GM12878 (cell line): ENCODE measurements around the gene COPZ2. TPM values are rescaled to one million over a fixed set of nuclear protein-coding genes. Genes with fewer than 3 reads are reported as not detected.

Experiments used
- ATAC-seq: fragments of 200-7000 bp; cut with Tn5 transposase; 3 replicates; pipeline ENCODE4 v1.9.1; 2020; ENCODE audit warnings: mild to moderate bottlenecking, moderate library complexity
- BruUV-seq: library from RNA; stranded (reverse); fragments of 400-500 nt; replicated peaks from 2 replicates; lab custom pipeline; 2021; lab: Mats Ljungman, UMichigan
- CTCF ChIA-PET: fragments of 300-600 bp; sonication (Branson Sonifier 250); formaldehyde crosslinking; extraction: SDS; loops from one replicate; lab custom pipeline; 2021; ENCODE audit warnings: inconsistent platforms; lab: Yijun Ruan, JAX
- POLR2A ChIA-PET: fragments of 350-600 bp; formaldehyde crosslinking; extraction: SDS; loops from one replicate; lab custom pipeline; 2021; ENCODE audit warnings: inconsistent platforms; lab: Charles Lee
- RAD21 ChIA-PET: fragments of 300-600 bp; sonication (Branson Sonifier 250); formaldehyde crosslinking; loops from one replicate; lab custom pipeline; 2023; ENCODE audit warnings: antibody characterized with exemption; ENCODE audit not compliant: unreplicated experiment; lab: Charles Lee
- SMC1A ChIA-PET: fragments of 300-600 bp; sonication (Branson Sonifier 250); formaldehyde crosslinking; loops from one replicate; lab custom pipeline; 2023; ENCODE audit not compliant: unreplicated experiment, uncharacterized antibody; lab: Charles Lee
- DNase-seq: peaks from one replicate; pipeline ENCODE4 v3.0.0-alpha.2; 2011; ENCODE audit warnings: low read depth, low spot score
- FAIRE-seq: peaks from 3 replicates; lab custom pipeline; 2011; peaks lifted over from hg19 to GRCh38; lab: Jason Lieb, UNC
- H2AFZ ChIP-seq: 2 replicates; pipeline ENCODE4 v1.6.0; 2011; ENCODE audit warnings: low read depth, low read length, control low read depth; ENCODE audit not compliant: control insufficient read depth
- H3K27ac ChIP-seq: 2 replicates; pipeline ENCODE4 v1.5.1; 2011; ENCODE audit warnings: control low read depth; ENCODE audit not compliant: control insufficient read depth, insufficient read depth
- H3K27me3 ChIP-seq, 2 experiments: replicated peaks in 1 of 2; 2 replicates each; pipeline versions ENCODE4 v1.6.0 to v1.6.1; 2011; ENCODE audit warnings: low read length in 1 of 2; ENCODE audit not compliant: control insufficient read depth in 2 of 2, insufficient read depth in 2 of 2
- H3K36me3 ChIP-seq, 2 experiments: 2 replicates each; pipeline ENCODE4 v1.5.1; 2011; ENCODE audit warnings: low read length in 1 of 2; ENCODE audit not compliant: control insufficient read depth in 2 of 2, insufficient read depth in 2 of 2
- H3K4me1 ChIP-seq: 2 replicates; pipeline ENCODE4 v1.6.1; 2011; ENCODE audit warnings: mild to moderate bottlenecking, low read length, moderate library complexity, mixed read lengths; ENCODE audit not compliant: control insufficient read depth, insufficient read depth
- H3K4me2 ChIP-seq: 2 replicates; pipeline ENCODE4 v1.6.0; 2011; ENCODE audit warnings: control low read depth; ENCODE audit not compliant: control insufficient read depth, insufficient read depth
- H3K4me3 ChIP-seq: fragments of 200-600 bp; sonication (generic); 2 replicates; pipeline ENCODE4 v1.5.1; 2016
- H3K79me2 ChIP-seq: 2 replicates; pipeline ENCODE4 v1.6.0; 2011; ENCODE audit warnings: low read length; ENCODE audit not compliant: control insufficient read depth, insufficient read depth
- H3K9ac ChIP-seq: 2 replicates; pipeline ENCODE4 v1.8.0; 2011; ENCODE audit warnings: low read length, control low read depth, mixed read lengths; ENCODE audit not compliant: control insufficient read depth, insufficient read depth
- H3K9me3 ChIP-seq: replicated peaks from 3 replicates; pipeline ENCODE4 v1.5.1; 2011; ENCODE audit warnings: mild to moderate bottlenecking, low read length; ENCODE audit not compliant: control insufficient read depth, insufficient read depth
- H4K20me1 ChIP-seq: 2 replicates; pipeline ENCODE4 v1.6.0; 2011; ENCODE audit not compliant: control insufficient read depth, insufficient read depth
- ASH2L ChIP-seq: fragments of 300-600, 200-600 bp; sonication (generic); IDR thresholded peaks from 2 replicates; pipeline ENCODE4 v1.6.1; 2017; ENCODE audit warnings: low read depth, mild to moderate bottlenecking, borderline replicate concordance
- BACH1 ChIP-seq: fragments of 450-650 bp; IDR thresholded peaks from 2 replicates; pipeline ENCODE4 v1.6.1; 2017; ENCODE audit warnings: mild to moderate bottlenecking, borderline replicate concordance
- CBX5 ChIP-seq: sonication (generic); IDR thresholded peaks from 2 replicates; pipeline ENCODE4 v1.6.1; 2016; ENCODE audit warnings: low read depth, moderate library complexity, mild to moderate bottlenecking, inconsistent platforms
- CEBPB ChIP-seq, 2 experiments: fragments of 150-350 bp in 1 of 2; IDR thresholded peaks; 2 replicates each; pipeline ENCODE4 v1.6.1; 2012 to 2014; ENCODE audit warnings: low read depth in 2 of 2, low read length in 2 of 2, borderline replicate concordance in 1 of 2, inconsistent platforms in 1 of 2
- FOS ChIP-seq: IDR thresholded peaks from 3 replicates; pipeline ENCODE4 v1.6.1; 2011; ENCODE audit warnings: borderline replicate concordance; ENCODE audit not compliant: insufficient read length; ENCODE audit errors: extremely low read depth
- KDM1A ChIP-seq: fragments of 200-600 bp; sonication (generic); IDR thresholded peaks from 2 replicates; pipeline ENCODE4 v1.6.1; 2016; ENCODE audit warnings: borderline replicate concordance
- KLF5 ChIP-seq: fragments of 450-650 bp; IDR thresholded peaks from 2 replicates; pipeline ENCODE4 v1.6.1; 2014; ENCODE audit warnings: mild to moderate bottlenecking; ENCODE audit not compliant: partially characterized antibody
- MTA3 ChIP-seq: IDR thresholded peaks from 2 replicates; pipeline ENCODE4 v1.6.1; 2012; ENCODE audit warnings: low read length, inconsistent platforms, borderline replicate concordance
- MYC ChIP-seq: IDR thresholded peaks from 2 replicates; pipeline ENCODE4 v1.6.1; 2011; ENCODE audit warnings: mild to moderate bottlenecking, low read length, moderate library complexity, inconsistent platforms; ENCODE audit not compliant: insufficient read depth, insufficient replicate concordance, insufficient read length, severe bottlenecking
- WGBS: methylation state at CpG from one replicate; pipeline ENCODE4 v1.1.6; 2016; ENCODE audit warnings: low lambda C conversion rate; ENCODE audit not compliant: insufficient replicate concordance, insufficient coverage; ENCODE audit errors: missing lambda C conversion rate; 5-methylcytosine and 5-hydroxymethylcytosine counted together
- in situ Hi-C: fragments of 300-500 bp; cut with MboI; formaldehyde crosslinking; loops from 9 replicates; pipeline ENCODE4 v1.14.3; 2018; ENCODE audit warnings: mixed read lengths
- intact Hi-C: fragments of 100-400 bp; cut with micrococcal nuclease; formaldehyde crosslinking; loops from one replicate; pipeline ENCODE4 v1.14.2; 2022; ENCODE audit not compliant: unreplicated experiment
- polyA plus RNA-seq, 11 experiments: library from polyadenylated mRNA; depleted of rRNA in 4 of 11; unstranded in 6 of 11; stranded (reverse) in 5 of 11; fragments of >200 nt; fragmentation: Nextera tagmentation in 4 of 11; fragmentation: Illumina TruSeq in 1 of 11; extraction: Ambion mirVana in 4 of 11; extraction: Trizol in 1 of 11; gene quantifications; 1 replicate in 1 of 11; 2 replicates in 10 of 11; pipeline versions ENCODE4 v1.2.1 to v1.2.3, GENCODE V29; 2011 to 2016; ENCODE audit warnings: inconsistent platforms in 2 of 11, missing spikeins in 2 of 11, low read depth in 1 of 11
- total RNA-seq, 4 experiments: library from RNA; depleted of rRNA in 3 of 4; stranded (reverse); fragments of >200 nt in 3 of 4; fragmentation: Illumina TruSeq in 1 of 4; extraction: Trizol in 1 of 4; gene quantifications; 2 replicates each; pipeline versions ENCODE4 v1.2.1 to v1.2.3, GENCODE V29; 2013 to 2021
- TF ChIP-seq, protein P1 (sequence below), 3 experiments: IDR thresholded peaks in 2 of 3; conservative IDR thresholded peaks in 1 of 3; 2 replicates each; pipeline ENCODE4 v1.5.1; 2011; ENCODE audit warnings: low read depth in 3 of 3, low read length in 3 of 3, mild to moderate bottlenecking in 3 of 3, control low read depth in 2 of 3, moderate library complexity in 2 of 3, inconsistent platforms in 1 of 3, mixed read lengths in 1 of 3; ENCODE audit not compliant: control insufficient read depth in 2 of 3, insufficient read depth in 1 of 3; ENCODE audit errors: extremely low read depth in 1 of 3

Gene COPZ2
- total and polyA plus RNA-seq, 10 of the 15 experiments (the other 5 are each of a cell fraction or from before 2014, with no cell fraction given) = 0.20 to 4.3 (median 2.6) TPM

DNA sequence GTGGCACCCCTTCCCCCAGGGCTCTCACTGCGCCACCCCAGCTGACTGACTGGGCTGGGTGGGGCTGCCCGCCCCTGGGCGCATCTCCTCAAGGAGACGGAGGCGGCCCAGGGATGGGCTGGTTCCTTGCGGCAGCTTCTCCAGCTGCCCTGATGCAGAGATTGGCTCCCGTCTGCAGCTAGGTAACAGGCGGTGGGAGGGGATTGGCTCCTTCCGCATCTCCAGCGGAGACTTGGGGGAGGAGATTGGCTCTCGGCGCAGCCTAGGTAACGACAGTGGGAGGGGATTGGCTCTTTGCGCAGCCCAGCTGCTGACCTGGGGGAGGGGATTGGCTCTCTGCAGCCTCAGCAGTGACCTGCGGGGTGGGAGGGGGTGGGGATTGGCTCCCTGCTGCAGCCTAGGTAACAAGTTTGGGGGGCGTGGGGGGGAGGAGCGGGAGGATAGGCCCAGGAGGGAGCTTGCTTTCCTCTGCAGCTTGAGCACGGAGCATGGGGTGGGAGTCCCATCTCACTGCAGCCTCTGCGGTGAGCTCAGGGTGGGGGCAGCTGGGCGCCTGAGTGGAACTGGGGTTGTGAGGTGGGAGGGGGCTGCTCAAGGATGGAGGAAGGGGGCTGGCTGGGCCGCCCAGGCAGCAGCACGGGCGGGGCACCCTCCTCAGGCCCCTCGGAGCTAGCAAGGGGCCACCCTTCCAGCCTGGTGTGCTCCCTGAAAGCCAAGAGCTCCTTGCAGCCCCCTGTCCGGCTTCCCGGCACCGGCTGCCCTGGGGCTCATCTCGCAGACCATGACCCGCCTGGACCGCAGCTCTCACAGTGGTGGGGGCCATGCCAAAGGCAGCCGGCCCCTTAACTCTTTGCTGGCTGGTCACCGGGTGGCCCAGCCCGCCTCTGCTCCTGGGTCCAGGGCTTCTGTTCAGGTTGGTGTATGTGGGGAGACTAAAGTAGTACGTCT lies 16.9 kb upstream of the COPZ2 start:
- POLR2A ChIA-PET = interaction anchor here (0.6 to 3.3 kb wide), 6 partner anchors 8 to 1362 kb away, joined by 3 to 18 read pairs (median 10); partner anchors contain the start of gene SNX11
- FAIRE-seq (no peak), ATAC-seq (peak; percentile 7), DNase-seq (no peak)
- no peak overlapping the region for H2AFZ ChIP-seq
- RAD21 ChIA-PET = interaction anchor here (0.5 to 5.7 kb wide), 7 partner anchors 7 to 330 kb away, joined by 3 to 32 read pairs (median 3); partner anchors contain the start of gene CDK5RAP3
- no peak for TF ChIP-seq ASH2L
- TF ChIP-seq MTA3 = no peak
- no peak for TF ChIP-seq BACH1
- TF ChIP-seq KLF5 = no peak
- no peak for TF ChIP-seq CEBPB (IDR thresholded peaks at IDR 0.05; ENCODE audit: borderline replicate concordance in 1 of 2, low read depth in 2 of 2, low read length in 2 of 2)
- TF ChIP-seq FOS = no peak
- TF ChIP-seq, protein P1, sequence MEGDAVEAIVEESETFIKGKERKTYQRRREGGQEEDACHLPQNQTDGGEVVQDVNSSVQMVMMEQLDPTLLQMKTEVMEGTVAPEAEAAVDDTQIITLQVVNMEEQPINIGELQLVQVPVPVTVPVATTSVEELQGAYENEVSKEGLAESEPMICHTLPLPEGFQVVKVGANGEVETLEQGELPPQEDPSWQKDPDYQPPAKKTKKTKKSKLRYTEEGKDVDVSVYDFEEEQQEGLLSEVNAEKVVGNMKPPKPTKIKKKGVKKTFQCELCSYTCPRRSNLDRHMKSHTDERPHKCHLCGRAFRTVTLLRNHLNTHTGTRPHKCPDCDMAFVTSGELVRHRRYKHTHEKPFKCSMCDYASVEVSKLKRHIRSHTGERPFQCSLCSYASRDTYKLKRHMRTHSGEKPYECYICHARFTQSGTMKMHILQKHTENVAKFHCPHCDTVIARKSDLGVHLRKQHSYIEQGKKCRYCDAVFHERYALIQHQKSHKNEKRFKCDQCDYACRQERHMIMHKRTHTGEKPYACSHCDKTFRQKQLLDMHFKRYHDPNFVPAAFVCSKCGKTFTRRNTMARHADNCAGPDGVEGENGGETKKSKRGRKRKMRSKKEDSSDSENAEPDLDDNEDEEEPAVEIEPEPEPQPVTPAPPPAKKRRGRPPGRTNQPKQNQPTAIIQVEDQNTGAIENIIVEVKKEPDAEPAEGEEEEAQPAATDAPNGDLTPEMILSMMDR (IDR thresholded peaks at IDR 0.05 in 2 of 3, conservative IDR thresholded peaks at IDR 0.05 in 1 of 3; ENCODE audit: control insufficient read depth in 2 of 3, extremely low read depth in 1 of 3, insufficient read depth in 1 of 3, low read depth in 3 of 3, low read length in 3 of 3) = no peak
- no peak for TF ChIP-seq MYC
- no peak for TF ChIP-seq CBX5
- no peak for TF ChIP-seq KDM1A
- peaks cover 42 to 52% of the 10 kb centered on the region in 2 experiments for H3K36me3 ChIP-seq
- WGBS = 92% methylated on average over 33 of the region's 34 CpGs
- intact Hi-C loops (no loop called here), in situ Hi-C loops (no loop called here)
- H3K27ac ChIP-seq = peak overlapping the region; percentile 68
- SMC1A ChIA-PET = interaction anchor here (1.1 to 2.0 kb wide), 7 partner anchors 7 to 51 kb away, joined by 3 to 7 read pairs (median 6); no protein-coding TSS in a partner anchor
- H3K9ac ChIP-seq = peak overlapping the region; percentile 0; the same call in 1 of the 2 replicates
- no TSS peak for BruUV-seq
- H3K4me2 ChIP-seq = peak overlapping the region; percentile 91
- H4K20me1 ChIP-seq = peaks cover 5% of the 10 kb centered on the region; the same call in 1 of the 2 replicates
- no peaks in the 10 kb centered on the region for H3K27me3 ChIP-seq
- peaks cover 29% of the 10 kb centered on the region for H3K4me1 ChIP-seq
- H3K79me2 ChIP-seq = peaks cover 84% of the 10 kb centered on the region
- CTCF ChIA-PET = interaction anchor here (1.1 to 7.2 kb wide), 8 partner anchors 11 to 84 kb away, joined by 3 to 43 read pairs (median 11); partner anchors contain the start of gene CDK5RAP3
- H3K4me3 ChIP-seq = peak overlapping the region; percentile 64; the same call in 1 of the 2 replicates
- no peaks in the 10 kb centered on the region for H3K9me3 ChIP-seq
